ENCODE results near the gene SLC26A4.

SLC26A4 gene

GRCh38 chr7:107697321-107698049 lies 36.9 kb downstream of the SLC26A4 start:
- H3K4me3 ChIP-seq (ENCODE audit: low read depth, low read length): no peak overlapping the region
- no peak for TF ChIP-seq CTCF (IDR thresholded peaks at IDR 0.05; ENCODE audit: insufficient read depth, low read depth, low read length, missing control alignments)
- no peak for DNase-seq (ENCODE audit: low read depth)

GRCh38 chr7:107700570-107700969 lies 39.9 kb downstream of the SLC26A4 start:
- H3K4me3 ChIP-seq (ENCODE audit: low read depth, low read length): no peak overlapping the region
- no peak for DNase-seq (ENCODE audit: low read depth)
- TF ChIP-seq CTCF (IDR thresholded peaks at IDR 0.05; ENCODE audit: insufficient read depth, low read depth, low read length, missing control alignments): no peak

DNA sequence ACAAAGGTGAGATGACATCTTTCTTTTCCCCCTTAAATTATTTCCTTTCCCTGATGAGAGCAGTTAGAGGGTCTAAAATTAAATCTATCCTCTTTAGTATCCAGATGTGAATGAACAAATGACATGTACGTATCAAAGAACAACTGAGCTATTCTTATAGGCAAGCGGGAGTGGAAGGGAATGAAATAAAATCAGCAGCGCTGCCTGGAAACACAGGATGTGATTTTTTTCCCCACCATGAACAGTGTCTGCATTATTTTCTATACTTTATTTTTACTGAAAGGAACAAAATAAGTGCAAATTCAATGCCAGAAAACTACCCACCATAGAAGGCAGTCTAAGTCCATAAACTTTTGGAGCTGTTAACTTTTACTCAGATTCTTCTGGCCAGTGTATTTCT lies 40.6 kb downstream of the SLC26A4 start:
- DNase-seq (ENCODE audit: low read depth): no peak
- no peak overlapping the region for H3K4me3 ChIP-seq (ENCODE audit: low read depth, low read length)
- no peak for TF ChIP-seq CTCF (IDR thresholded peaks at IDR 0.05; ENCODE audit: insufficient read depth, low read depth, low read length, missing control alignments)

DNA sequence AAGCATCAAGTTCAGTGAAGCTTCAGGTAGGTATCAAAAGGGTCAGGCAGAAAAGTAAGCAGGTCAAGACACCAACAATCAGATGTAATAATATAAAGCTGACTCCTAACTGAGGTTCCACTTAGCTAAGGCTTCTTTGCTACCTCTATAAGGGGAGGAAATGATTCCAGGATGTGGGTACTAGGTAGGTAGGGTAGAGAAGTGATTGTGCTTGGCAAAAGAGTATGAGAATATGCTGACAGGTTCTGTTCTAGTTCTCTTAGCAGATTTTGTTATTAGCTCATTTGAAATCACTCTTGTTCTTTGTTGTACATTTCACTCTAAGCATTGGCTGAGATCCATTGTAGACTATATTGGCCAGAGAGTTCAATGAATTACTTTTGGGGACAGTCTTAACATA lies 42.6 kb downstream of the SLC26A4 start:
- DNase-seq (ENCODE audit: low read depth): no peak
- H3K4me3 ChIP-seq (ENCODE audit: low read depth, low read length): no peak overlapping the region
- TF ChIP-seq CTCF (IDR thresholded peaks at IDR 0.05; ENCODE audit: insufficient read depth, low read depth, low read length, missing control alignments): no peak

GRCh38 chr7:107703872-107704271 lies 43.2 kb downstream of the SLC26A4 start:
- no peak overlapping the region for H3K4me3 ChIP-seq (ENCODE audit: low read depth, low read length)
- no peak for TF ChIP-seq CTCF (IDR thresholded peaks at IDR 0.05; ENCODE audit: insufficient read depth, low read depth, low read length, missing control alignments)
- DNase-seq (ENCODE audit: low read depth): no peak

GRCh38 chr7:107708956-107709355 lies 48.3 kb downstream of the SLC26A4 start:
- TF ChIP-seq CTCF (IDR thresholded peaks at IDR 0.05; ENCODE audit: insufficient read depth, low read depth, low read length, missing control alignments): no peak
- no peak for DNase-seq (ENCODE audit: low read depth)

GRCh38 chr7:107711301-107711700 lies 50.7 kb downstream of the SLC26A4 start:
- TF ChIP-seq CTCF (IDR thresholded peaks at IDR 0.05; ENCODE audit: insufficient read depth, low read depth, low read length, missing control alignments): no peak
- no peak for DNase-seq (ENCODE audit: low read depth)

More at GRCh38 chr7:107708956-107709355, 48.3 kb downstream of the SLC26A4 start:
- no peak overlapping the region for H3K4me3 ChIP-seq (ENCODE audit: low read depth, low read length)

More at GRCh38 chr7:107711301-107711700, 50.7 kb downstream of the SLC26A4 start:
- H3K4me3 ChIP-seq (ENCODE audit: low read depth, low read length): no peak overlapping the region

Data from GM12865 (cell line).